ENCODE results near the gene RANBP3. TPM values are rescaled to one million over a fixed set of nuclear protein-coding genes. Genes with fewer than 3 reads are reported as not detected.

The RANBP3 gene
- total RNA-seq, 1 experiment from 2014 or later: 130 TPM

DNA sequence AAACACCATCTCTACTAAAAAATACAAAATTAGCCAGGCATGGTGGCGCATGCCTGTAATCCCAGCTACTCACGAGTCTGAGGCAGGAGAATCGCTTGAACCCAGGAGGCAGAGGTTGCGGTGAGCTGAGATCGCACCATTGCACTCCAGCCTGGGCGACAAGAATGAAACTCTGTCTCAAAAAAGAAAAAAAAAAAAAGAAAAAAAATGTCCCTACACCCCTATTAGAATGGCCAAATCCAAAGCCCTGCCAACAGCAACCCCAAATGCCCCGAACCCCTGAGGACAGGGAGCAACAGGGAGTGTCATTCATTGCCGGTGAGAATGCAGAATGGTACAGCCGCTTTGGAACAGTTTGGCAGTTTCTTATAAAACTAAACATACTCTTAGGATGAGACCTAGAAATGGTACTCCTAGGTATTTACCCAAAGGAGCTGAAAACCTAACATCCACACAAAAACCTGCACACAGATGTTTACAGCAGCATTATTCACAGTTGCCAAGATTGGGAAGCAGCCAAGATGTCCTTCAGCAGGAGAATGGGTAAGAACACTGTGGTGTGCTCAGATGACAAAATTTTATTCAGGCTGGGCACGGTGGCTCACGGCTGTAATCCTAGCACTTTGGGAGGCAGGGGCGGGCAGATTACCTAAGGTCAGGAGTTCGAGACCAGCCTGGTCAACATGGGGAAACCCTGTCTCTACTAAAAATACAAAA lies 94.6 kb downstream of the RANBP3 start:
- peak; percentile 53 for DNase-seq (ENCODE audit: low read depth)

DNA sequence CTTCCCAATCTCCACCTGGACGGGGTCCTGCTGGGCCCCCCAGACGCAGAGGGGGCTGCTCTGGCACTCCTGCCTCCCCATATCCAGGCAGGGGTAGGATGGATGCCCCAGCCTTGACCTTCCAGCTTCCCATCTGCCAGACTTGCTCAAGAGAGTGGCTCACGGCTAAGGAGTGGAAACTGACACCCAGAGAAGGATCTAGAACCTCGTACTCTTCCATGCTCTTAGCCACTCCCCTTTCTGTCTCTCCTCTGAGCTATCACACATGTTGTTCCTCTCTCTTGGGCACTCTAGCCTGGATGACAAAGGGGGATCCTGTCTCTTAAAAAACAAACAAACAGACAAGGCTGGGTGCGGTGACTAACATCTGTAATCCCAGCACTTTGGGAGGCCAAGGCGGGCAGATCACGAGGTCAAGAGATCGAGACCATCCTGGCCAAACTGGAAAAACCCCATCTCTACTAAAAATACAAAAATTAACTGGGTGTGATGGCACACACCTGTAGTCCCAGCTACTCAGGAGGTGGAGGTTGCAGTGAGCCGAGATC lies 95.4 kb downstream of the RANBP3 start:
- no peak for DNase-seq (ENCODE audit: low read depth)

DNA sequence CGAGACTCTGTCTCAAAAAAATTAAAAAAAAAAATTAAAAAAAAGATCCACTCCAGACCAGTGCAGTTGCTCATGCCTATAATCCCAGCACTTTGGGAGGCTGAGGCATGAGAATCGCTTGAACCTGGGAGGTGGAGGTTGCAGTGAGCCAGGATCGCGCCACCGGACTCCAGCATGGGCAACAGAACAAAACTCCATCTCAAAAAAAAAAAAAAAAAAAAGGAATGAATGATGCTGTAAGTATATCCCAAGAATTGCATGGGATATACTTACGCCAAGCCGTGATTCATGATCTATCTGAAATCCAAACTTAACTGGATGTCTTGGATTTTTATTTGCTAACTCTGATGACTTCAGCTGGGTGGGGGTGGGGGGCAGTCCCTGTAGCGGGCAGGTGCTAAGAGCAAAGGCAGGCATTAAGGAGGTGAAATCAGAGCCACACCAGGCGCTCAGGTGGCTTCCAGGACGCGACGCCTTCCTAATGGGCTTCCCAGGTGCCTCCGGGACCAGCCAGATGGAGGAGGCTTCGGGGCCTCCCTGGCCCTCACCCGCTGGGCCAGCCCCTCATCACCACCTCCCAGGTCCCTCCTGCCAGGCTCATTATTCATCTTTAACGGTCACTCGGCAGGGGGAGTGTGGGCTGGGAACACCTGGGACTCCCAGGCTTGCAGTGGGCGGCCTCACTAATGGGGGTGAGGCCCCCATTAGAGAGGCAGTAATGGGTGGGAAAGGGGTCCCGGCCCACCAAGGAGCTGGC lies 96.2 kb downstream of the RANBP3 start:
- no peak for DNase-seq (ENCODE audit: low read depth)

DNA sequence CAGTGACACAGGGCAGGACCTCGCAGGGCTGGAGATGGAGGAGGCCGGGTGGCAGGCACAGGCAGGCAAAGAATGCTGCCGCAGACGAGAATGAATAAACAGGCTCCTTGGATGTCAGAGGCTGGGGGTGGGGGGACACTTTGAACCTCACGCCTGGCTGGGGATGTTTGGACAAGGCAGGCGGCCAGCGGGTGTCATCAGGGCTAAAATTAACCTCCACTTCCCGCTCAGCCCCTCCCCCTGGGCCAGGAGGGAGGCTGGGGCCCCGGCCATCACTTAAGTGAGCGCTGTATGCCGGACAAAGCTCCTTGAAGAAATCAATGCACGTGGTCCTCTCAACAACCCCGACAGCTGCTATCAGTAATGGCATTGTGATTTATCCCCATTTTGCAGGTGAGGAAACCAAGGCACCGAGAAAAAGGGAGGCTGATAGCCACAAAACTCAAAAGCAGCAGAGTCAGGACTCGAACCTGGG lies 97.3 kb downstream of the RANBP3 start:
- peak; percentile 58 for DNase-seq (ENCODE audit: low read depth)

DNA sequence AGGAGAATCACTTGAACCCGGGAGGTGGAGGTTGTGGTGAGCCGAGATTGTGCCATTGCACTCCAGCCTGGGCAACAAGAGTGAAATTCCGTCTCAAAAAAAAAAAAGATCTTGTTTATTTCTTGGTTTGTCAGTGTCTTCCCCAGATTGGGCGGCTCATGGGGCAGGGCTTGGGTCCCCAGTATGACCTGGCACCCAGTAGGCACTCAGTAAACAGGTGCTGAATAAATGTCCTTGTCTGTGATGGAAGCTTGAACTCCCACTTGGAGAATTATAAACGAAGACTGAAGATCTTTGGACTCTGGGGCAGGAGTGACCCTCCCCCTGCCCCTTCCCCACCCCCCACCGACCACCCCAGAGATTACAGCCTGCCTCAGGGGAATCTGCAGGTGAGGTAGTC lies 97.7 kb downstream of the RANBP3 start:
- DNase-seq (ENCODE audit: low read depth): no peak

DNA sequence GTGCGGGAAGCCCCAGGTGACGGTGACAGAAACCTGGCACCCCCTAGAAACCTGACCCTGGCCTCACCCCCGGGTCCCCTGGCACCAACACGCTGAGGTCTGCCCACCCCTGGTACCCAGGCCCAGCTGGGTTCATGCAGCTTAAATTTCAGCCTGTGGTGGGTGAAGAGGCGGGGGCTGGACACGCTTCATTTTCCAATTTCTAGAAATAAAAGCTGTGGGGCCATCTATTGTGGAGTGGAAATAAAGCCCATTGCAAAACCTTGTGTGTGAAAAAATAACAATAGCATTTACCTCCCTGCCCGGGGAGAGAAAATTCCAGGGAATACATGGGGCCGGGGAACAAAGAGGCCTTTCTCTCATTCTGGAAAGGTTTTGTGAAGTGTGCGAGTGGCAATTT lies 100.1 kb downstream of the RANBP3 start:
- DNase-seq (ENCODE audit: low read depth): no peak

DNA sequence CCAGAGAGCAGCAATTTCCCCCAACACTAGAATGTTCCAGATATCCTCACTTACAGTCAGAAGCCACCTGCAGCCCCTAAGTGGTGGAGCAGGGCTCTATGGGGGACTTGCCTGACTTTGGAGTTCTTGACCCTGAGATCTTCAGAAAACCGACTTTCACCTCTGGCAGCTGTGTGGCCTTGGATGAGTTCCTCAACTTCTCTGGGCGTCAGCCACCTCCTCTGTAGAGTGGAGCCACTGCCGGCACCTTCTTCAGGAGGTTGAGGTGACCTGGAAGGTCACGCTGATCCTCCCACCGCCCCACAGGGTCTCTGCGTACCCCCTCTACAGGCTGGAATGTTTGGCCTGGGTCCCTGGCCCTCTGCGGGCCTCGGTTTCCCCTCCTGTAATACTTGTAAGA lies 100.5 kb downstream of the RANBP3 start:
- DNase-seq (ENCODE audit: low read depth): no peak

DNA sequence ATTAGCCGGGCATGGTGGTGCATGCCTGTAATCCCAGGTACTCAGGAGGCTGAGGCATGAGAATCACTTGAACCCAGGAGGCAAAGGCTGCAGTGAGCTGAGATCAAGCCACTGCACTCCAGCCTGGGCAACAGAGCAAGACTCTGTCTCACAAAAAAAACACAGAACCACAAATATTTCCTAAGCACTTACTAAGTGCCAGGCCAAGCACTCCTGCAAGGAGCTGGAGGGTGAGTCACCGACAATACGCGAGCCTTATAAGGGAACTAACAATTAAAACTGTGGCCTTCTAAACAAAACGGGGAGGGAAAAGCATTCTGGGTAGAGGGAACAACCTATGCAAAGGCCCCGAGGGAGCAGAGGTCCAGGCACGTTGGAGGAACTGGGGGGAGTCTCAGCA lies 103.4 kb downstream of the RANBP3 start:
- DNase-seq (ENCODE audit: low read depth): peak; percentile 80

DNA sequence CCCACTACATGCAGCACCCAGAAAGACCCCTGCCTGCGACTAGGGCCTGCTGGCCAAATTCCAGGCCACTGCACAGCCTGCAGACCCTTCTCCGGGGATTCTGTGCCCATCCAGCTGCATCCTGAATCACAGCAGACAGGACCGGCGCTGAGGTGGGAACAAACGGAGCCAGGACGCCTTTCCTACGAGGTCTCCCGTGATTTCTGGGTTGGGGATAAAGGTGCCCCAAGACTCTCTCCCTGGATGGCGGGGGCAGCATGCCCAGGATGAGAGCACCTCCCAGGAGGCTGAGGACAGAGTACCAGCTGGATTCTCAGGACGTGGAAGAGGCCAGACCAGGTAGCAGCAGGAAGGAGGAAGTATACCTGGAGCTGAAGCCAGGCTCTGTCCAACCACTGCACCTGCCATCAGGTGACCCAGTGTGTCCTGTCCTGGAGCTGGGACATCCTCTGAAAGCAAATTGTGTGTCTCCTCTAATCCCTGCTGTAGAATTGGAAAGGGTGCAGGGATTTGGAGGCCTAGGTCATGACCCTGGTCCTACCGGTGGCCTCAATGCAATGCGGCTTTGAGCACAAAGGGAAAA lies 104.2 kb downstream of the RANBP3 start:
- DNase-seq (ENCODE audit: low read depth): no peak

DNA sequence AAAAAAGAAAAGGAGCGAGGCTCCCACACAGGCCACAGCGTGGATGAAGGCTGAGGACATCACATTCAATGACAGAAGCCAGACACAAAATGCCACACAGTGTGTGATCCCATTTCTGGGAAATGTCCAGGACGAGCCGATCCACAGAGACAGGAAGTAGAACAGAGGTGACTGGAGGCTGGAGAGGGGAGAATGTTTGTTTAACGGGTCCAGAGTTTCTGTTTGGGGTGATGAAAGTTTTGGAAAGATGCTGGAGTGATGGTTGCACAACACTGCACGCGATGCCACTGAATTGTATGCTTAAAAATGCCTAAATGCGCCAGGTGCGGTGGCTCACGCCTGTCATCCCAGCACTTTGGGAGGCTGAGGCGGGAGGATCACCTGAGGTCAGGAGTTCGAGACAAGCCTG lies 107.0 kb downstream of the RANBP3 start:
- DNase-seq (ENCODE audit: low read depth): no peak

DNA sequence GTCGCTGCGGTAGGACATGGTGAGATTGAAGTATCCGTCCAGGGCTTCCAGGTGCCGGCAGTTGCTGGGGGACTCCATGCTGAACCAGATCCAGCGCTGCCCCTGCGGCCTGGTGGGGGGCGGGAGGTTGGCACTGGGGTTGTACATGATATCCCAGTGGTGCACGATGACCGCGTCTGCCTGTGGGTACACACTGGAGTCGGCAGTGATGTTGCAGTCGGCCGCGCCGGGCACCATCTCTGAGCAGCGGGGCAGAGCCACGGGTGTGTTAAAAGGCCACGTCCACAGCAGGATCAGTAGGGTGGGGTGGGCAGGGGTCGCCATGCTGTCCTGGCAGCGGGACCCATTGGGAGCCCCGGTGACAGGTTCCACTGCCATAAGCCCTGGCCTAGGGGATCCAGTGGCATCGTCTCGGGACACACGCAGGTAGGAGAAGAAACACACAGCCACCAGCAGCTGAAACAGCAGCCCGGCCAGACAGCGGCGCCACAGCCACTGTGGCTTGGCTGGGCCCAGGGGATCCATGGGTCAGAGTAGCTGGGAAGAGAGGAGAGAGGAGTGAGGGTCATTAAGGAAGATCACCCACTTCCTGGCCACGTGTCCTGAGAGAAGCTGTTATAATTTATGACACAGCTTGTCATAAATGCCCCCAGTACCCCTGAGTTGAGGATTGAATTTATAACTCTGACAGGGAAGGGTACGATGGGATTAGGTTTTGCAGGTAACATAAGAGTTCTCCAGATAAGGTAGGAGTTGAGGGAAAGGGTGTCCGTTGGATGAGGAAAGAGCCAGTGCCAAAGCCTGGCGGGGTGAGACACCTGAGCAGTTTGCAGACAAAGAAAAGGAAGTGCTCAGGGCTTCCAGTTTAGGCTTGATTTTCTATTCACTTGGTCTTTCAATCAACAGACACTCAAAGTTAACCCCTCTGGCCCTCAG lies 110.5 kb downstream of the RANBP3 start:
- no peak for DNase-seq (ENCODE audit: low read depth)

Other genes with a start within 250 kb of the RANBP3 start
- gene PRR22, start 193.4 kb downstream of the RANBP3 start, total RNA-seq (2014; rRNA removed; shearing (Covaris generic)): 0.07 and 0.34 TPM in 2 replicates
- gene DUS3L, start 187.0 kb downstream of the RANBP3 start, total RNA-seq (2014; rRNA removed; shearing (Covaris generic)): 12.7 and 24.7 TPM in 2 replicates
- gene NRTN, start 173.1 kb downstream of the RANBP3 start, total RNA-seq (2014; rRNA removed; shearing (Covaris generic)): 0.67 TPM in 1 of 2 replicates, not detected in the other
- not detected in 2 replicates for gene FUT6, start 138.4 kb downstream of the RANBP3 start, total RNA-seq (2014; rRNA removed; shearing (Covaris generic))
- gene FUT3, start 126.7 kb downstream of the RANBP3 start, total RNA-seq (2014; rRNA removed; shearing (Covaris generic)): not detected in 2 replicates
- not detected in 2 replicates for gene FUT5, start 107.6 kb downstream of the RANBP3 start, total RNA-seq (2014; rRNA removed; shearing (Covaris generic))
- 246 and 328 TPM in 2 replicates for gene NDUFA11, start 74.3 kb downstream of the RANBP3 start, total RNA-seq (2014; rRNA removed; shearing (Covaris generic))
- 1.6 and 4.4 TPM in 2 replicates for gene VMAC, start 73.3 kb downstream of the RANBP3 start, total RNA-seq (2014; rRNA removed; shearing (Covaris generic))
- 0.96 and 1.3 TPM in 2 replicates for gene CAPS, start 63.9 kb downstream of the RANBP3 start, total RNA-seq (2014; rRNA removed; shearing (Covaris generic))
- 4.8 and 13.4 TPM in 2 replicates for gene RFX2, start 132.4 kb upstream of the RANBP3 start, total RNA-seq (2014; rRNA removed; shearing (Covaris generic))
- not detected in 2 replicates for gene ACSBG2, start 157.5 kb upstream of the RANBP3 start, total RNA-seq (2014; rRNA removed; shearing (Covaris generic))